Umbilical cord (tissue), 2 donors: ENCODE measurements around the gene MIR17HG. TPM values are rescaled to one million over a fixed set of nuclear protein-coding genes. Genes with fewer than 3 reads are reported as not detected.
A peak's percentile ranks its signal among the peaks of the same experiment; 100 is the strongest.

ENCODE experiments used
- DNase-seq: peaks from one replicate; pipeline ENCODE4 v3.0.0-alpha.2; 2015; ENCODE audit warnings: low spot score
- total RNA-seq: library from RNA; depleted of rRNA; stranded (reverse); fragments of >200 nt; gene quantifications from one replicate; pipeline ENCODE4 v1.2.3, GENCODE V29; 2014; ENCODE audit warnings: low replicate concordance; ENCODE audit not compliant: insufficient read depth

MIR17HG gene
- total RNA-seq, 1 donor from 2014 or later, result 7.9 TPM

GRCh38 chr13:91368676-91369440 lies 21.4 kb downstream of the MIR17HG start:
- no peak for DNase-seq

DNA sequence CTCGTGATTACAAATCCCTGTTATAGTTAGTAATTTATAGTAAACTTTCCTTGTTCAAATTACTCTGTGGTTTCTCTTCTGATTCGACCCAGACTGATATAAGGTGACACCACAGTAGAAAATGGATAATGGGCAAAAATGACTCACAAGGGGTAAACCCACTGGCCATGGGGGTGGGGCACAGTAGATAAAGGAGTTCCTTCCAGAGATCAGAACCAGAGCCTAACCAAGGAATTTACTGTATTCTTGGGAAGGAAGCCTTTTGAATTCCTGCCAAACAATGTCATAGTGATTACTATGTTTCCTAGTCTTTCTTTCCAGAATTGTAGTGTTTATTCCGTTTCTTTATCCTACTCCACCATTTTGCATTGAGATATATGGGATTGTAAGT lies 21.9 kb downstream of the MIR17HG start:
- DNase-seq, result no peak

GRCh38 chr13:91370501-91370900 lies 23.0 kb downstream of the MIR17HG start:
- no peak for DNase-seq

DNA sequence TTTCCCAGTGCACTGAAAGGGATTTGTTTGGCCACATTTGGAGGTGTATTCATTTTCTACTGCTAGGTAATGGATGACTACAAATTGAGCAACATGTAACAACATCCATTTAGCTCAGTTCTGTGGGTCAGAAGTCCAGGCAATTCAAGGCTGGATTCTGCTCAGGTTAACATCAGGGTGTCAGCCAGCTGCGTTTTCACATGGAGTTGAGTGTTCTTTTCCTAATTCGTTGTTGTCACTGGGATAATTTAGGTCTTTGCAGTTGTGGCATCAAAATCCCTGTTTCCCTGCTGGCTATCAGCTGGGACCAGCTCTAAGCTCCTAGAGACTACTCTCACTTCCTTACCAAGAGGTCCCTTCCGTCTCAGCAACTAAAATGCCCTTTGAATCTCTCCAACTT lies 25.4 kb downstream of the MIR17HG start:
- DNase-seq, result no peak

GRCh38 chr13:91375116-91375729 lies 27.7 kb downstream of the MIR17HG start:
- DNase-seq, result no peak

- DNase-seq, result peak; percentile 44
Observed at GRCh38 chr13:91381371-91381770, 33.9 kb downstream of the MIR17HG start.

DNA sequence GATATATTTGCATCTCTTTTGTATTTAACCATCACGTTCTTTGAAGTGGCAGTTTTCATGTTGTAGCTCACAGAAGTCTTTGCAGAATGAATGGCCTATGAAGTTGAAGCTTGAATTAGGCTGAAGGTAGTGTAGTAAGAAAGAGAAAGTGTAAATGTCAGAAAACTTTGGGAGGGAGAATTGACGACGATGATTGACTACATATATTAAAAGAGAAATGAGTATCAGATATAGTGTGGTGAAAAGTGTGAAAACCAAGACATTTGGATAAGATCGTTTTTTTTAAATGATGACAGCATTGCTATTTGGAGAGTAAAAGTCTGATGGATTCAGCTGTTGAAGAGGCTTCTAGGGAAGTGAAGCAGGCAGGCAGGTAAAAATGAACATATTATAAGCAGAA lies 36.3 kb downstream of the MIR17HG start:
- DNase-seq, result no peak

DNA sequence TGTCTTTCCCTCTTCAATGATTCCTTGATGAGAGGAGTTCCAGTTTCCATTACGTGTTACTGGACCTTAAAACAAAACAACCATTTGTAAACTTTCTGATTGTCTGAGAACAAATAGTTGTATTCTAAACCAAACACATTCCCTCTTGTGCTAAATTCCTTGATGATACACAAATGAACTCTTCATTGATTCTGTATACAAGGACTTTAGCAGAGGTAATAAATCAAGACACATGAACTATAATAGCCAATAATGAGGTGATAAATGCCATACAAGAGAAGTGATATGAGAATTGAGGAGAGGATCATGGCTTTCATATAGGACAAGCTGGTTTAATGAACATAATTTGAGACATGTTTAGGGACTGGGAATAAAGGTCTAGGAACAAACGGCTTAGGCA lies 37.4 kb downstream of the MIR17HG start:
- DNase-seq, result no peak

- DNase-seq, result no peak
Observed at GRCh38 chr13:91389186-91389585, 41.7 kb downstream of the MIR17HG start.

DNA sequence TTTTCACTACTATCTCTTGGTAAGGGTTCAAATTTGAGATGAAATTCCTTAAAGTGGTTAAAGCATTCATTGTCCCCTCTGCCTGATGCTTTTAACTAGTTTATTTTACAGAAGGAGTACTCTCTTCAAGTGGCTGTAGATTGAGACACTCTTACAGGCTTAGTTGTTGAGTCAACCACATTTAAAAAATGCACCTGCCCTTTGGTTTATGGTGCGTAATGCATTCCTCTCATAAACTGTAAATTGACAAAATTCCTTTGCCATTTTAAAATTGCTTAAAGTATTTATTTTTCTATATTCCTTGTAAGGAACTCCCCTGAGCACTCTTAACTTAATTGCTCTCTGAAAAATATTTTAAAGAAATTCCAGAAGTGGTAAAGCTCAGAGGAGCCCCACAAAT lies 50.1 kb downstream of the MIR17HG start:
- DNase-seq, result no peak

- DNase-seq, result peak; percentile 59
Observed at GRCh38 chr13:91398413-91399188, 51.1 kb downstream of the MIR17HG start, which contains the start of gene GPC5. TSS of gene GPC5 (plus strand) at chr13:91398621.

- no peak for DNase-seq
Observed at GRCh38 chr13:91399189-91400062, 51.9 kb downstream of the MIR17HG start.

GRCh38 chr13:91400063-91400399 lies 52.5 kb downstream of the MIR17HG start:
- DNase-seq, result no peak

DNA sequence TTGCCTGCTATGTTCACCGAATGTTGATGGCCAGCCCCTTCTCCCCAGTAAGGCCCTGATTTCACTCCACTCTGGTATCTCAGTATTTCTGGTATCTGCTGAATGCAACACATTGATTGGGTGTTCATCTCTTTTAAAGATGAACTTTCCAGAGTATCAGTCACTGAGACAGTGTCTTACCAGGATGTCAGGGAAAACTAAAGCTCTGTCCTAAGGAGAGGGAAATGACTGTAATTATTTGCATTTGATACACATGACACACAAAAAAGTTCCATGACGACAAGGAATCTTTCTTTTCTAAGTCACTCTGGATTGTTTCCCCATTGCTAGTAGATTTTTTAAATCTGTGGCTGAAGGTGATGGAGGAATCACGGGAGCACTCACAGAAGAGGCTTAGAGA lies 53.2 kb downstream of the MIR17HG start:
- no peak for DNase-seq

DNA sequence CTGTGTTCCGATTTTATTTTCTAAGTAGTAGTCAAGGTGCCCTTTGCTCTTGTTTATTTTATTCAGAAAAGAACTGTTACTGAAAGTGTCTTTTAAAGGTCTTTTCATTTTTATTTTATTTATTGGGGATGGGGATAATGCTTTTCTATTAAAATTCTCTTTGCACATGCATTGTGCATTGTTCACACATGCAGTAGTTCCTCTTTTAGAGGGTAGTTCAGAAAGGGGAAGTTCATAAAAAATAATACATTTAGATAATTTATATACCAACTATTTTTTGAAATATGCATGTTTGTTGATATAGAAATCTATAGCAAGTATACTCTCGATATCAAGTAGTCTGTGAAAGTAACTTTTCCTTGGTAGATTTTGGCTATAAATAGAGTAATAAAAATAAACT lies 54.4 kb downstream of the MIR17HG start:
- DNase-seq, result no peak

Other genes starting within 250 kb of the MIR17HG start
- 1.4 TPM for gene GPC5, start 50.9 kb downstream of the MIR17HG start, total RNA-seq